GM21515 (cell line): ENCODE data around the gene RAPGEF5.

ENCODE experiments used
- ATAC-seq: cut with Tn5 transposase; IDR thresholded peaks from one replicate; pipeline ENCODE4 v1.9.1; 2021; ENCODE audit not compliant: unreplicated experiment

The RAPGEF5 gene

GRCh38 chr7:22356701-22357310, at the start of gene RAPGEF5:
TSS of gene RAPGEF5 (minus strand) at chr7:22357154. CDS start at chr7:22357060, 94 bp downstream.
- ATAC-seq, result peak; percentile 53

GRCh38 chr7:22406715-22407114, 49.8 kb upstream of the RAPGEF5 start:
- no peak for ATAC-seq

GRCh38 chr7:22404421-22405023, 47.6 kb upstream of the RAPGEF5 start:
- no peak for ATAC-seq

- ATAC-seq, result no peak
Observed at GRCh38 chr7:22403344-22403743, 46.4 kb upstream of the RAPGEF5 start.

- peak; percentile 32 for ATAC-seq
Observed at GRCh38 chr7:22402250-22402649, 45.3 kb upstream of the RAPGEF5 start.

- ATAC-seq, result no peak
Observed at GRCh38 chr7:22400936-22401553, 44.1 kb upstream of the RAPGEF5 start.

- no peak for ATAC-seq
Observed at GRCh38 chr7:22400150-22400814, 43.3 kb upstream of the RAPGEF5 start.

GRCh38 chr7:22399546-22399945, 42.6 kb upstream of the RAPGEF5 start:
- no peak for ATAC-seq

- no peak for ATAC-seq
Observed at GRCh38 chr7:22399091-22399490, 42.1 kb upstream of the RAPGEF5 start.

GRCh38 chr7:22397981-22398380, 41.0 kb upstream of the RAPGEF5 start:
- no peak for ATAC-seq

GRCh38 chr7:22395222-22395621, 38.3 kb upstream of the RAPGEF5 start:
- no peak for ATAC-seq

- ATAC-seq, result no peak
Observed at GRCh38 chr7:22394739-22395138, 37.8 kb upstream of the RAPGEF5 start.

GRCh38 chr7:22393913-22394729, 37.2 kb upstream of the RAPGEF5 start:
- no peak for ATAC-seq

GRCh38 chr7:22390516-22390915, 33.6 kb upstream of the RAPGEF5 start:
- ATAC-seq, result no peak

GRCh38 chr7:22389892-22390291, 32.9 kb upstream of the RAPGEF5 start:
- ATAC-seq, result no peak

- ATAC-seq, result no peak
Observed at GRCh38 chr7:22387583-22387982, 30.6 kb upstream of the RAPGEF5 start.

- peak; percentile 56 for ATAC-seq
Observed at GRCh38 chr7:22386865-22387264, 29.9 kb upstream of the RAPGEF5 start.

GRCh38 chr7:22386206-22386858, 29.4 kb upstream of the RAPGEF5 start:
- ATAC-seq, result peak; percentile 50

- ATAC-seq, result no peak
Observed at GRCh38 chr7:22385326-22385725, 28.4 kb upstream of the RAPGEF5 start.

- no peak for ATAC-seq
Observed at GRCh38 chr7:22380333-22380732, 23.4 kb upstream of the RAPGEF5 start.
